OCI-LY3 (cell line): ENCODE data around the gene C18orf63.

Experiments used
- EZH2phosphoT487 ChIP-seq: fragments of 200-600 bp; shearing (Covaris generic); IDR thresholded peaks from 2 replicates; pipeline ENCODE4 v1.6.1; 2018; ENCODE audit warnings: antibody characterized with exemption, mixed run types, low read depth
- TF ChIP-seq, protein P1 (sequence below): fragments of 200-600, 300-600 bp; sonication (generic); IDR thresholded peaks from 2 replicates; pipeline ENCODE4 v1.5.1; 2014; ENCODE audit warnings: antibody characterized with exemption, low read length, low read depth

DNA sequence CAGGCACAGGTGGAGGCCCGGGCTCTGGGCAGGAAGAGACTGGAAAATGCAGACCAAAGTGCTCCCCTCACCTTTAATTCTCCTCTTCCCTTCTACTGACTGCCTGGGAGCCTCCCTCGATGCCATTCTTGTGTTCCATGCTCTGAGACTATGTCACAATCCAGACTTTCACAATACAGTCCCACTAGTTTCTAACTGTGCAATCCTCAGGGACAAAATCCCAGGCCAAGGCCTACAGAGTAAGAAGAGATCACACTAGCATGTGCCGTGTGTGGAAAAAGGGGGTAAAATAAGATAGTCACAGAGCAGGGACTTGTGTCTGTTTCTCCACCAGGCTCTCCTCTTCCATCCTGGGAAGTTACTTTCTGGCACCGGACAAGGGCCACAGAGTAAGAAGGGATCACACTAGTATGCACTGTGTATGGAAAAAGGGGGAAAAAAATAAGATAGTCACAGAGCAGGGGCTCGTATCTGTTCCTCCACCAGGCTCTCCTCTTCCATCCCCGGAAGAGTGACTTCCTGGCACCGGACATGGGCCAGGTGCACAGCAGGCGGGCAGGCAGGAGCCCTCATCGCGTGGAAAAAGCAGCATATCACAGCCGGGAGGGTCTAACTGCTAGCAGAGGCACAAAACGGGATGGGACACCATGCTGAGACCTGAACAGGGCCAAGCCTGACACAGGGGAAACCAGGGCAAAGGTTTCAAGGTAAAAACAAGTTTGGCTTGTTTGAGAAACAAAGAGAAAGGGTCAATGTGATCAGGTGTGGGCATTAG is 33.5 kb upstream of the C18orf63 start:
- TF ChIP-seq, protein P1, sequence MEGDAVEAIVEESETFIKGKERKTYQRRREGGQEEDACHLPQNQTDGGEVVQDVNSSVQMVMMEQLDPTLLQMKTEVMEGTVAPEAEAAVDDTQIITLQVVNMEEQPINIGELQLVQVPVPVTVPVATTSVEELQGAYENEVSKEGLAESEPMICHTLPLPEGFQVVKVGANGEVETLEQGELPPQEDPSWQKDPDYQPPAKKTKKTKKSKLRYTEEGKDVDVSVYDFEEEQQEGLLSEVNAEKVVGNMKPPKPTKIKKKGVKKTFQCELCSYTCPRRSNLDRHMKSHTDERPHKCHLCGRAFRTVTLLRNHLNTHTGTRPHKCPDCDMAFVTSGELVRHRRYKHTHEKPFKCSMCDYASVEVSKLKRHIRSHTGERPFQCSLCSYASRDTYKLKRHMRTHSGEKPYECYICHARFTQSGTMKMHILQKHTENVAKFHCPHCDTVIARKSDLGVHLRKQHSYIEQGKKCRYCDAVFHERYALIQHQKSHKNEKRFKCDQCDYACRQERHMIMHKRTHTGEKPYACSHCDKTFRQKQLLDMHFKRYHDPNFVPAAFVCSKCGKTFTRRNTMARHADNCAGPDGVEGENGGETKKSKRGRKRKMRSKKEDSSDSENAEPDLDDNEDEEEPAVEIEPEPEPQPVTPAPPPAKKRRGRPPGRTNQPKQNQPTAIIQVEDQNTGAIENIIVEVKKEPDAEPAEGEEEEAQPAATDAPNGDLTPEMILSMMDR: no peak
- TF ChIP-seq EZH2phosphoT487: no peak
